Astrocyte (in vitro differentiated cells and primary cell): ENCODE results near the gene ZNF80. TPM values are rescaled to one million over a fixed set of nuclear protein-coding genes. Genes with fewer than 3 reads are reported as not detected.

Experiments
- DNase-seq: peaks from one replicate; pipeline ENCODE4 v3.0.0-alpha.2; 2010; ENCODE audit warnings: low read depth
- FAIRE-seq: peaks from 2 replicates; lab custom pipeline; 2011; peaks lifted over from hg19 to GRCh38; lab: Jason Lieb, UNC
- H2AFZ ChIP-seq: 2 replicates; pipeline ENCODE4 v1.6.0; 2012; ENCODE audit warnings: low read depth, low read length, inconsistent platforms
- H3K27ac ChIP-seq: 2 replicates; pipeline ENCODE4 v1.5.1; 2011; ENCODE audit warnings: low read depth, low read length, inconsistent platforms
- H3K27me3 ChIP-seq: 2 replicates; pipeline ENCODE4 v1.6.0; 2011; ENCODE audit warnings: low read length, inconsistent platforms; ENCODE audit not compliant: insufficient read depth
- H3K36me3 ChIP-seq: 2 replicates; pipeline ENCODE4 v1.5.1; 2011; ENCODE audit warnings: low read length, inconsistent platforms; ENCODE audit not compliant: insufficient read depth
- H3K4me1 ChIP-seq: 2 replicates; pipeline ENCODE4 v1.5.1; 2011; ENCODE audit warnings: low read length, inconsistent platforms; ENCODE audit not compliant: insufficient read depth
- H3K4me2 ChIP-seq: 2 replicates; pipeline ENCODE4 v1.6.0; 2012; ENCODE audit warnings: low read length, inconsistent platforms
- H3K4me3 ChIP-seq: 2 replicates; pipeline ENCODE4 v1.5.1; 2011; ENCODE audit warnings: low read depth, mild to moderate bottlenecking, low read length, inconsistent platforms; ENCODE audit not compliant: insufficient read depth
- H3K79me2 ChIP-seq: 2 replicates; pipeline ENCODE4 v1.6.0; 2012; ENCODE audit warnings: mild to moderate bottlenecking, low read length, inconsistent platforms; ENCODE audit not compliant: insufficient read depth
- H3K9ac ChIP-seq: 2 replicates; pipeline ENCODE4 v1.6.0; 2012; ENCODE audit warnings: mild to moderate bottlenecking, low read length, inconsistent platforms
- H3K9me3 ChIP-seq: 2 replicates; pipeline ENCODE4 v1.5.1; 2012; ENCODE audit warnings: low read depth, mild to moderate bottlenecking, low read length, inconsistent platforms; ENCODE audit not compliant: insufficient read depth
- H4K20me1 ChIP-seq: 2 replicates; pipeline ENCODE4 v1.6.0; 2012; ENCODE audit warnings: low read length, inconsistent platforms; ENCODE audit not compliant: insufficient read depth
- H3K27ac Mint-ChIP-seq: one replicate; pipeline ENCODE4 v1.8.0; 2021; ENCODE audit warnings: mild to moderate bottlenecking, mixed read lengths; ENCODE audit not compliant: unreplicated experiment
- H3K27me3 Mint-ChIP-seq: one replicate; pipeline ENCODE4 v1.8.0; 2021; ENCODE audit warnings: low read depth, mixed read lengths; ENCODE audit not compliant: unreplicated experiment
- H3K36me3 Mint-ChIP-seq: one replicate; pipeline ENCODE4 v1.8.0; 2021; ENCODE audit warnings: low read depth, mixed read lengths; ENCODE audit not compliant: unreplicated experiment
- H3K4me1 Mint-ChIP-seq: one replicate; pipeline ENCODE4 v1.8.0; 2021; ENCODE audit warnings: low read depth, mixed read lengths; ENCODE audit not compliant: unreplicated experiment
- H3K4me3 Mint-ChIP-seq: one replicate; pipeline ENCODE4 v1.8.0; 2021; ENCODE audit warnings: mild to moderate bottlenecking, moderate library complexity, mixed read lengths; ENCODE audit not compliant: unreplicated experiment
- H3K9me3 Mint-ChIP-seq: one replicate; pipeline ENCODE4 v1.8.0; 2021; ENCODE audit warnings: mild to moderate bottlenecking, mixed read lengths; ENCODE audit not compliant: unreplicated experiment
- EZH2 ChIP-seq: IDR thresholded peaks from 2 replicates; pipeline ENCODE4 v1.6.1; 2012; ENCODE audit warnings: mild to moderate bottlenecking, low read length, inconsistent platforms; ENCODE audit not compliant: insufficient read depth
- total RNA-seq: library from RNA; stranded (reverse); gene quantifications from 2 replicates; pipeline ENCODE4 v1.2.1, GENCODE V29; 2021
- TF ChIP-seq, protein P1 (sequence below): IDR thresholded peaks from 2 replicates; pipeline ENCODE4 v1.5.1; 2011; ENCODE audit warnings: low read depth, mild to moderate bottlenecking, inconsistent platforms, low read length, moderate library complexity; ENCODE audit not compliant: insufficient read depth

The ZNF80 gene
- total RNA-seq, 1 donor from 2014 or later, result not detected

DNA sequence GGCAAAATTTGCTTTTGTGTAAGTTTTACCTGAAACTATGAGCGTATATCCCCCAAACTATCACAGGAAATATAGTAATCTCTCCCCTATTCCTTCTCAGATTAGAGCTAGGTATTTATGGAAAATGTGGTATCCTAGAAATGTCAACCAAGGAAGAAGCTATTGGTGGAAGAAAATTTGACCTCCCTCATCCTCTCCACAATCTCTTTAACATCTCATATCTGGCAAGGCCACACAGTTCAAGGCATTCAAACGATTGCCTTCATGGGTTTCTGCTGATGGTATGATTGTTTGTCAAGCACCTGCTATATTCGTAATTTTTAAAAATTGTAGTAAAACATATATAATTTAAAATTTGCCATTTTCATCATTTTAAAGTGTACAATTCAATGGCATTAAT is 31.0 kb downstream of the ZNF80 start:
- Mint-ChIP-seq H3K27ac (no peak overlapping the region), H3K4me1 (no peaks in the 10 kb centered on the region), H3K4me3 (no peak overlapping the region), H3K36me3 (no peaks in the 10 kb centered on the region), H3K9me3 (no peaks in the 10 kb centered on the region), H3K27me3 (no peaks in the 10 kb centered on the region)
- Histone ChIP-seq H3K9me3 (no peaks in the 10 kb centered on the region), H3K79me2 (no peaks in the 10 kb centered on the region), H3K27me3 (no peaks in the 10 kb centered on the region), H3K4me3 (no peak overlapping the region), H3K4me1 (no peaks in the 10 kb centered on the region), H2AFZ (no peak overlapping the region), H4K20me1 (no peaks in the 10 kb centered on the region), H3K27ac (no peak overlapping the region), H3K36me3 (no peaks in the 10 kb centered on the region), H3K9ac (no peak overlapping the region), H3K4me2 (no peak overlapping the region)
- TF ChIP-seq, protein P1, sequence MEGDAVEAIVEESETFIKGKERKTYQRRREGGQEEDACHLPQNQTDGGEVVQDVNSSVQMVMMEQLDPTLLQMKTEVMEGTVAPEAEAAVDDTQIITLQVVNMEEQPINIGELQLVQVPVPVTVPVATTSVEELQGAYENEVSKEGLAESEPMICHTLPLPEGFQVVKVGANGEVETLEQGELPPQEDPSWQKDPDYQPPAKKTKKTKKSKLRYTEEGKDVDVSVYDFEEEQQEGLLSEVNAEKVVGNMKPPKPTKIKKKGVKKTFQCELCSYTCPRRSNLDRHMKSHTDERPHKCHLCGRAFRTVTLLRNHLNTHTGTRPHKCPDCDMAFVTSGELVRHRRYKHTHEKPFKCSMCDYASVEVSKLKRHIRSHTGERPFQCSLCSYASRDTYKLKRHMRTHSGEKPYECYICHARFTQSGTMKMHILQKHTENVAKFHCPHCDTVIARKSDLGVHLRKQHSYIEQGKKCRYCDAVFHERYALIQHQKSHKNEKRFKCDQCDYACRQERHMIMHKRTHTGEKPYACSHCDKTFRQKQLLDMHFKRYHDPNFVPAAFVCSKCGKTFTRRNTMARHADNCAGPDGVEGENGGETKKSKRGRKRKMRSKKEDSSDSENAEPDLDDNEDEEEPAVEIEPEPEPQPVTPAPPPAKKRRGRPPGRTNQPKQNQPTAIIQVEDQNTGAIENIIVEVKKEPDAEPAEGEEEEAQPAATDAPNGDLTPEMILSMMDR, result no peak
- TF ChIP-seq EZH2, result no peak
- FAIRE-seq, result no peak
- no peak for DNase-seq

DNA sequence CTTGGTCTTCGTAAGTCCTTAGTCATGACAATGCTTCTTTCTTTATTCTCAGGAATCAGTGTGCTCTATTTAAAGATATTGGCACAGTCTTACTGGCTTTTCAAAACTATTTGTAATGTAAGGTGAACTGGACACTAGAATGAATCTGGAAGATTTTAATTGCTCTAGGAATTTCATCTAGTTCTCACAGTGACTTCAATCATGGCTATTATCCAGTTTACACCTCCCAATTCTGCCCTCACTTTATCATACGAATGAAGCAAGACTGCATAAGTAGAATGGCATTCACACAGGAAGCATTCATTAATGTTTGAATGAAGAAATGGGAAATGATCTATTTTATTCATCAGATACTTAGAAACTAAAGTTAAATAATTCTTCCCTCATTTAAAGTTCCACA is 31.8 kb downstream of the ZNF80 start:
- Histone ChIP-seq H3K9ac (no peak overlapping the region), H3K79me2 (no peaks in the 10 kb centered on the region), H3K4me1 (no peaks in the 10 kb centered on the region), H2AFZ (no peak overlapping the region), H3K4me2 (no peak overlapping the region), H3K36me3 (no peaks in the 10 kb centered on the region), H3K27me3 (no peaks in the 10 kb centered on the region), H3K27ac (no peak overlapping the region), H4K20me1 (no peaks in the 10 kb centered on the region), H3K9me3 (no peaks in the 10 kb centered on the region), H3K4me3 (no peak overlapping the region)
- H3K4me1 Mint-ChIP-seq, result no peaks in the 10 kb centered on the region
- no peak for TF ChIP-seq EZH2
- TF ChIP-seq, protein P1, result no peak
- FAIRE-seq (no peak), DNase-seq (peak; percentile 51)
- H3K27me3 Mint-ChIP-seq, result no peaks in the 10 kb centered on the region
- no peaks in the 10 kb centered on the region for H3K9me3 Mint-ChIP-seq
- H3K27ac Mint-ChIP-seq, result no peak overlapping the region
- H3K4me3 Mint-ChIP-seq, result no peak overlapping the region
- no peaks in the 10 kb centered on the region for H3K36me3 Mint-ChIP-seq

DNA sequence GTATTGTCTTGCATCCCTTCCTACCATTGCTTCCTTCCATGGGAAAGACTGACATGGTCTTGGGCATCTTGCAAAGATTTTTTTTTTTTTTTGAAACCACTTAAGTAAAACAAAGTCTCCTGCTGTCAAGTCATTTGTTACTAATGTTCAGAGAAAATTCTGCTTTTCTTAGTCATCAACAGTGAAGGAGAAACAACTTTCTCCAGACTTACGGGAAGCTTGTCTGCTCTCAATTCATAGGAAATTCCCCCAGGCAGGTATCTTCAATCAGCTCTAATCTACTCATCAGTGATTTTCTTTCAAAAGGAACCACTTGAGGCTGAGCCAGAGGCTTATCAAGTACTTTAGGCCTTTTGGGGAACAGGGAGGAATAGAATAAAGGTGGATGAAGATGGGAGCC is 42.6 kb downstream of the ZNF80 start:
- Mint-ChIP-seq H3K36me3 (no peaks in the 10 kb centered on the region), H3K27me3 (no peaks in the 10 kb centered on the region), H3K27ac (no peak overlapping the region), H3K4me1 (peaks cover 5% of the 10 kb centered on the region), H3K9me3 (no peaks in the 10 kb centered on the region), H3K4me3 (no peak overlapping the region)
- TF ChIP-seq, protein P1, result no peak
- TF ChIP-seq EZH2, result no peak
- no peaks in the 10 kb centered on the region for H3K9me3 ChIP-seq
- no peak overlapping the region for H3K9ac ChIP-seq
- H2AFZ ChIP-seq, result no peak overlapping the region
- H3K4me2 ChIP-seq, result no peak overlapping the region
- no peak overlapping the region for H3K27ac ChIP-seq
- peaks cover 3% of the 10 kb centered on the region for H3K4me1 ChIP-seq
- no peaks in the 10 kb centered on the region for H4K20me1 ChIP-seq
- FAIRE-seq (no peak), DNase-seq (peak; percentile 42)
- no peaks in the 10 kb centered on the region for H3K27me3 ChIP-seq
- H3K36me3 ChIP-seq, result no peaks in the 10 kb centered on the region
- no peaks in the 10 kb centered on the region for H3K79me2 ChIP-seq
- H3K4me3 ChIP-seq, result no peak overlapping the region
